Cerebellar nuclear complex (tissue), 1 donor: ENCODE measurements around the gene ALG13.
"Not testable (repeated sequence)": the region's sequence is repeated elsewhere in the genome, so short reads cannot be mapped to it uniquely, and the experiment has no call there.

Experiments
- DNase-seq, 2 experiments: peaks; one replicate each; lab custom pipeline; 2025; lab: John Stamatoyannopoulos, UW

Gene ALG13

DNA sequence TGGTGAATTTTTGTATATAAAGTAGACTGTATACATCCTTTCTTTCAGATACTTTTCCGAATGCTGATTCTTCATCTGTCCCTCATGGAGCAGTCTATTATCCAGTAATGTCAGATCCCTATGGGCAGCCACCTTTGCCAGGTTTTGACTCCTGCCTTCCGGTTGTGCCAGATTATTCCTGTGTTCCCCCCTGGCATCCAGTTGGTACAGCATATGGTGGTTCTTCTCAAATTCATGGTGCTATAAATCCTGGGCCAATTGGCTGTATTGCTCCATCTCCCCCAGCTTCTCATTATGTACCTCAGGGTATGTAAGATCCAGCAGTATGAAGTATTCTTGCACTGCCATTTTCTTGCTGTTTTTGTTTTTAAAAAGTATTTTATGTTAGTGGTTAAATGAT, 78.7 kb downstream of the ALG13 start:
- DNase-seq: peak in 1 of 2 experiments; percentile 3

GRCh38 chrX:111761578-111762135, 80.7 kb downstream of the ALG13 start:
- DNase-seq: no peak

- DNase-seq: no peak
These were observed 97.6 kb downstream of the ALG13 start for GRCh38 chrX:111778591-111778990.

DNA sequence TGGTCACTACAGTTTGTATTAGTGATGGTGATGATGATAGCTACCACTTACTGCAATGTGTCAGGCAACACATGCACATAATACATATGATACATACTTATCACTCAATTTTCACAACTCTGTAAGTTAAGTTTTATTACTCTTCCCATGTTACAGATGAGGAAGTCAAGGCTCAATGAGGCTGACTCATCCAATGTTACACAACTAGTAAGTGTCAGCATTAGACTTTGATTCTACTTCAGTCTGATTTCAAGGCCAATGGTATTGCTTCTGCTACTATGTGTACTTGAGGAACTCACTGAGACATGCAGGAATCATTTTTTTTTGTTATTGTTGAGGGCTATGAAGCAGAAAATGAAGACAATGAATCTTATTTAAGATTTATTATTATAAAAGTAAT, 98.6 kb downstream of the ALG13 start:
- DNase-seq: no peak

GRCh38 chrX:111784667-111785066, 103.7 kb downstream of the ALG13 start:
- DNase-seq: no peak

DNA sequence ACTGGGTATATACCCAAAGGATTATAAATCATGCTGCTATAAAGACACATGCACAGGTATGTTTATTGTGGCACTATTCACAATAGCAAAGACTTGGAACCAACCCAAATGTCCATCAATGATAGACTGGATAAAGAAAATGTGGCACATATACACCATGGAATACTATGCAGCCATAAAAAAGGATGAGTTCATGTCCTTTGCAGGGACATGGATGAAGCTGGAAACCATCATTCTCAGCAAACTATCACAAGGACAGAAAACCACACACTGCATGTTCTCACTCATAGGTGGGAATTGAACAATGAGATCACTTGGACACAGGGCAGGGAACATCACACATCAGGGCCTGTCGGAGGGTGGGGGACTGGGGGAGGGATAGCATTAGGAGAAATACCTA, 109.1 kb downstream of the ALG13 start:
- DNase-seq: not testable (repeated sequence)
